EL (cell line): ENCODE data around the gene PARM1.

Source experiments
- DNase-seq: peaks from one replicate; pipeline ENCODE4 v3.0.0-alpha.2; 2016

Gene PARM1

GRCh38 chr4:75036046-75036830 is 103.3 kb downstream of the PARM1 start:
- DNase-seq, result no peak

GRCh38 chr4:75037252-75037651 is 104.3 kb downstream of the PARM1 start:
- DNase-seq, result no peak

- no peak for DNase-seq
Measured at GRCh38 chr4:75038376-75038775, 105.5 kb downstream of the PARM1 start.

GRCh38 chr4:75040703-75041102 is 107.8 kb downstream of the PARM1 start:
- DNase-seq, result no peak

GRCh38 chr4:75042601-75043208 is 109.8 kb downstream of the PARM1 start:
- DNase-seq, result no peak

GRCh38 chr4:75046226-75046625 is 113.3 kb downstream of the PARM1 start:
- DNase-seq, result no peak

- no peak for DNase-seq
Measured at GRCh38 chr4:75046641-75047040, 113.7 kb downstream of the PARM1 start.

GRCh38 chr4:75048208-75048879 is 115.4 kb downstream of the PARM1 start:
- DNase-seq, result no peak

- DNase-seq, result no peak
Measured at GRCh38 chr4:75051431-75051830, 118.5 kb downstream of the PARM1 start.

GRCh38 chr4:75053352-75053751 is 120.4 kb downstream of the PARM1 start:
- DNase-seq, result no peak

GRCh38 chr4:75054078-75054477 is 121.2 kb downstream of the PARM1 start:
- no peak for DNase-seq

- DNase-seq, result no peak
Measured at GRCh38 chr4:75056277-75056676, 123.4 kb downstream of the PARM1 start.

- no peak for DNase-seq
Measured at GRCh38 chr4:75057369-75057768, 124.5 kb downstream of the PARM1 start.

GRCh38 chr4:75058486-75058885 is 125.6 kb downstream of the PARM1 start:
- no peak for DNase-seq

- no peak for DNase-seq
Measured at GRCh38 chr4:75063433-75063832, 130.5 kb downstream of the PARM1 start.

GRCh38 chr4:75065909-75066308 is 133.0 kb downstream of the PARM1 start:
- no peak for DNase-seq

- no peak for DNase-seq
Measured at GRCh38 chr4:75069493-75070074, 136.7 kb downstream of the PARM1 start.

GRCh38 chr4:75071317-75071716 is 138.4 kb downstream of the PARM1 start:
- no peak for DNase-seq

GRCh38 chr4:75080888-75081287 is 148.0 kb downstream of the PARM1 start:
- DNase-seq, result no peak

GRCh38 chr4:75081561-75081960 is 148.6 kb downstream of the PARM1 start:
- no peak for DNase-seq

GRCh38 chr4:75087416-75087815 is 154.5 kb downstream of the PARM1 start:
- DNase-seq, result no peak

GRCh38 chr4:75087865-75088264 is 154.9 kb downstream of the PARM1 start:
- no peak for DNase-seq

GRCh38 chr4:75089206-75089605 is 156.3 kb downstream of the PARM1 start:
- no peak for DNase-seq

- no peak for DNase-seq
Measured at GRCh38 chr4:75099321-75099720, 166.4 kb downstream of the PARM1 start.
